ENCODE results near the gene KIF16B. TPM values are rescaled to one million over a fixed set of nuclear protein-coding genes. Genes with fewer than 3 reads are reported as not detected.

Gene KIF16B
- total RNA-seq, 1 experiment from 2014 or later, result 7.6 TPM

DNA sequence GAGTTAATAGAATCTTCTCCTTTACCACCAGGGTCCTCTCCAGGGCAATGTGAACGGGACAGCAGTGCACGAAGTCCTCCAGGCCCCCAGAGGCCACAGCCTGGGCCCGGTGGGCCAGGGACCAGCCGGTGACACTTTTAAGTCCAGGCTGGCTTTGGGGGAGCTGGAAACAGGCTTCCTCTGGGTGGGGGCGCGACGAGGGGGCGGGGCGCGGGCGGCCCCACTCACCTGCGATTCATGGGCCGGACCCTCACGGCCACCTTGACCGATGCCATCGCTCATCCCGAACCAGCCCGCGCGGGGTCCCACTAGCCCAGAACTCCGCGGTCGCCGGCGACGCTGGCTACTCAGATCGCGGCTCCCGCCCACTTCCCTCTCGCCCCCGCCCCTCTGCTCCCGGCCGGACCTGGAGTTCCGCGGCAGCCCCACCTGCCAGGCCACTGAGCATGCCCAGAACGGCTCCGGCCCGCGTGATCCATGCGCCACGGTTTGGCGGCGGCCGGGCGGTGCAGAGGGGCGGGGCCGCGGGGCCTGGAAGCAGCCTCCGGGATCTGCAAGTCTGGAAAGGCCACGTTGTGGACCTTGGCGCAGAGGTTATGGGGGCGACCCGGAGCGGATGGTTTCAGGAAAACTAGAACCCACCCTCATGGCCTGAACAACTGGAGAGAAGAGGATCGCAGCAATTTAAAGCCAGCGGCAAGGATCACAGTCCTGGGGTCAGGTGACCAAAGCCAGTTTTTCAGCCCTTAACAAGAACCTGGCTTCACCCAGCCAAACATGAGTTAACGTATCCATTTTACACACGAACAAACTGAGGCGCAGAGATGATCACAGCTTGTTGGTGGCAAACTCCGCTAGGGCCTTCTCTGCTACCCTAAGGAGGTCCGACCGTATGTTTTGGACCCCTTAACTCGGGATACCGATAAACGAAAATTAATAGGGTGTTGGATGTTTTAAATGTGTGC is at the start of gene KIF16B (continued):
- TF ChIP-seq AFF4 (CRISPR knock-in tag; IDR thresholded peaks at IDR 0.05; ENCODE audit: borderline replicate concordance), result 0 out of 2 replicates have a peak, but pooled peaks have one; percentile 48
- TF ChIP-seq ZMAT4 (CRISPR knock-in tag; IDR thresholded peaks at IDR 0.05), result no peak
- TF ChIP-seq EMX1 (CRISPR knock-in tag; IDR thresholded peaks at IDR 0.05), result no peak
- TF ChIP-seq IRF2 (CRISPR knock-in tag; IDR thresholded peaks at IDR 0.05; ENCODE audit: borderline replicate concordance, low read depth), result no peak
- TF ChIP-seq CBFB (CRISPR knock-in tag; IDR thresholded peaks at IDR 0.05; ENCODE audit: low read depth), result 0 out of 2 replicates have a peak, but pooled peaks have one; percentile 75
- TF ChIP-seq CREB1 (CRISPR knock-in tag; IDR thresholded peaks at IDR 0.05), result no peak
- TF ChIP-seq, protein P1, sequence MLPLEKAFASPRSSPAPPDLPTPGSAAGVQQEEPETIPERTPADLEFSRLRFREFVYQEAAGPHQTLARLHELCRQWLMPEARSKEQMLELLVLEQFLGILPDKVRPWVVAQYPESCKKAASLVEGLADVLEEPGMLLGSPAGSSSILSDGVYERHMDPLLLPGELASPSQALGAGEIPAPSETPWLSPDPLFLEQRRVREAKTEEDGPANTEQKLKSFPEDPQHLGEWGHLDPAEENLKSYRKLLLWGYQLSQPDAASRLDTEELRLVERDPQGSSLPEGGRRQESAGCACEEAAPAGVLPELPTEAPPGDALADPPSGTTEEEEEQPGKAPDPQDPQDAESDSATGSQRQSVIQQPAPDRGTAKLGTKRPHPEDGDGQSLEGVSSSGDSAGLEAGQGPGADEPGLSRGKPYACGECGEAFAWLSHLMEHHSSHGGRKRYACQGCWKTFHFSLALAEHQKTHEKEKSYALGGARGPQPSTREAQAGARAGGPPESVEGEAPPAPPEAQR (CRISPR knock-in tag; IDR thresholded peaks at IDR 0.05), result 0 out of 2 replicates have a peak, but pooled peaks have one; percentile 40
- TF ChIP-seq HMGA2 (CRISPR knock-in tag; IDR thresholded peaks at IDR 0.05), result no peak
- TF ChIP-seq, protein P2, sequence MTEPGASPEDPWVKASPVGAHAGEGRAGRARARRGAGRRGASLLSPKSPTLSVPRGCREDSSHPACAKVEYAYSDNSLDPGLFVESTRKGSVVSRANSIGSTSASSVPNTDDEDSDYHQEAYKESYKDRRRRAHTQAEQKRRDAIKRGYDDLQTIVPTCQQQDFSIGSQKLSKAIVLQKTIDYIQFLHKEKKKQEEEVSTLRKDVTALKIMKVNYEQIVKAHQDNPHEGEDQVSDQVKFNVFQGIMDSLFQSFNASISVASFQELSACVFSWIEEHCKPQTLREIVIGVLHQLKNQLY (CRISPR knock-in tag; IDR thresholded peaks at IDR 0.05), result no peak
- peak; percentile 78; the same call in 1 of the 2 replicates for TF ChIP-seq TP53 (CRISPR knock-in tag; IDR thresholded peaks at IDR 0.05)
- peak; percentile 72; the same call in 1 of the 2 replicates for TF ChIP-seq ETV6 (CRISPR knock-in tag; IDR thresholded peaks at IDR 0.05)
- no peak for TF ChIP-seq SMAD3 (CRISPR knock-in tag; IDR thresholded peaks at IDR 0.05; ENCODE audit: borderline replicate concordance)
- TF ChIP-seq, protein P3, sequence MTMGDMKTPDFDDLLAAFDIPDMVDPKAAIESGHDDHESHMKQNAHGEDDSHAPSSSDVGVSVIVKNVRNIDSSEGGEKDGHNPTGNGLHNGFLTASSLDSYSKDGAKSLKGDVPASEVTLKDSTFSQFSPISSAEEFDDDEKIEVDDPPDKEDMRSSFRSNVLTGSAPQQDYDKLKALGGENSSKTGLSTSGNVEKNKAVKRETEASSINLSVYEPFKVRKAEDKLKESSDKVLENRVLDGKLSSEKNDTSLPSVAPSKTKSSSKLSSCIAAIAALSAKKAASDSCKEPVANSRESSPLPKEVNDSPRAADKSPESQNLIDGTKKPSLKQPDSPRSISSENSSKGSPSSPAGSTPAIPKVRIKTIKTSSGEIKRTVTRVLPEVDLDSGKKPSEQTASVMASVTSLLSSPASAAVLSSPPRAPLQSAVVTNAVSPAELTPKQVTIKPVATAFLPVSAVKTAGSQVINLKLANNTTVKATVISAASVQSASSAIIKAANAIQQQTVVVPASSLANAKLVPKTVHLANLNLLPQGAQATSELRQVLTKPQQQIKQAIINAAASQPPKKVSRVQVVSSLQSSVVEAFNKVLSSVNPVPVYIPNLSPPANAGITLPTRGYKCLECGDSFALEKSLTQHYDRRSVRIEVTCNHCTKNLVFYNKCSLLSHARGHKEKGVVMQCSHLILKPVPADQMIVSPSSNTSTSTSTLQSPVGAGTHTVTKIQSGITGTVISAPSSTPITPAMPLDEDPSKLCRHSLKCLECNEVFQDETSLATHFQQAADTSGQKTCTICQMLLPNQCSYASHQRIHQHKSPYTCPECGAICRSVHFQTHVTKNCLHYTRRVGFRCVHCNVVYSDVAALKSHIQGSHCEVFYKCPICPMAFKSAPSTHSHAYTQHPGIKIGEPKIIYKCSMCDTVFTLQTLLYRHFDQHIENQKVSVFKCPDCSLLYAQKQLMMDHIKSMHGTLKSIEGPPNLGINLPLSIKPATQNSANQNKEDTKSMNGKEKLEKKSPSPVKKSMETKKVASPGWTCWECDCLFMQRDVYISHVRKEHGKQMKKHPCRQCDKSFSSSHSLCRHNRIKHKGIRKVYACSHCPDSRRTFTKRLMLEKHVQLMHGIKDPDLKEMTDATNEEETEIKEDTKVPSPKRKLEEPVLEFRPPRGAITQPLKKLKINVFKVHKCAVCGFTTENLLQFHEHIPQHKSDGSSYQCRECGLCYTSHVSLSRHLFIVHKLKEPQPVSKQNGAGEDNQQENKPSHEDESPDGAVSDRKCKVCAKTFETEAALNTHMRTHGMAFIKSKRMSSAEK (CRISPR knock-in tag; IDR thresholded peaks at IDR 0.05; ENCODE audit: borderline replicate concordance), result no peak
- peak; percentile 64; the same call in 1 of the 2 replicates for TF ChIP-seq TEAD1 (CRISPR knock-in tag; IDR thresholded peaks at IDR 0.05)
- no peak for TF ChIP-seq ELF4 (CRISPR knock-in tag; IDR thresholded peaks at IDR 0.05; ENCODE audit: low read depth)
- no peak for TF ChIP-seq ZNF512 (CRISPR knock-in tag; IDR thresholded peaks at IDR 0.05; ENCODE audit: borderline replicate concordance)
- 0 out of 2 replicates have a peak, but pooled peaks have one; percentile 32 for TF ChIP-seq ARID4B (CRISPR knock-in tag; IDR thresholded peaks at IDR 0.05; ENCODE audit: borderline replicate concordance)
- no peak for TF ChIP-seq MXD4 (CRISPR knock-in tag; IDR thresholded peaks at IDR 0.05; ENCODE audit: borderline replicate concordance)

Data from WTC11 (cell line).